NCI-H1930 (cell line): Measurements from ENCODE around the gene SGO2.
"Not testable (repeated sequence)": the region's sequence is repeated elsewhere in the genome, so short reads cannot be mapped to it uniquely, and the experiment has no call there.

Experiments used
- DNase-seq, 2 experiments: peaks; one replicate each; lab custom pipeline; 2025; lab: John Stamatoyannopoulos, UW

Gene SGO2

DNA sequence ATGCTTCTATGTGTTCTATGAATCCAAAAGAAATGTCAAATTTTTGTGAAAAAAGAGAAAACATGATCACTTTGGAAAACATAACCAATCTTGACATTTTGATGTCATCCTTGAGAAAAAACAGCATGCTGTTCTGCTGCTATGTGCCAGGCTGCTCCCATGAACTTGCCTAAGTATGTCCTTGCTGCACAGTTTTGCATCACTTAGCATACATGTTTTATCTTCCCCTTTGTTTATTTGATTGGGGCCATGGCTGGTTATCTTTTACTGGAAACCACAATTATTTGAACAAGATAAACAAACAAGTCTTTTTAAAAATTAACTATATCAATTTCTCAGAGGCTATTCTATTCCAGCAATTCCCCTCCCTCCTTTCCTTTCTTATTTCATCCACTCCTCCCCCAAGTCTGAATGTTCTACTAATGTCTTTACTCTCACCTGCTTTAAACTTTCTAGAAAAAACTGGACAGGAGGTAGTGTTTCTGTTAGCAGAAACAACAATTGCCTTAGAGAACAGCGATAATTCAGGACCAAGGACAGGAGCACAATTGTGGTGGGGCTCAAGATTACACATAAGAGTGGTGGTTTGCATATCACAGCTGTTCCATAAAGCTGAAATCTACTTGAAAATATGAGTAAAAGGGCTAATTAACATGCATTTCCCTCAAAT, 66.5 kb downstream of the SGO2 start:
- no peak for DNase-seq

DNA sequence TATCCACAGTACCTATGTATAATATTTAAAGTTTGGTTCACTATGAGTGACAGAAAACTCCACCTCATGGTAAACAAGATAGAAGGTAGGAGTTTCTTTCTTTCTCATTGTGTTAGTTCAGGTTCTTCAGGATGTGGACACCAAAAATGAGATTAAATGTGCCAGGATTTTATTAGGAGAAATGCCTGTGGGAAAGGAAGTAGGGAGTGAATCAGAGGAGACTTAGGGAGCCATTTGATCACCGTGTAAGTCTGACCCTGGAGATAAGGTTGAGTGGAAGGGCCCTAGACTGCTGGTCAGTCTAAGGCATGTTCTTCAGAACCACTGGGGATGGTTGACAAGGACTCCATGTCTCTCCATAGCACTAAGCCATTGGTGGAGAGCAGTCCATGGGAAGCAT, 67.9 kb downstream of the SGO2 start:
- DNase-seq, result no peak

DNA sequence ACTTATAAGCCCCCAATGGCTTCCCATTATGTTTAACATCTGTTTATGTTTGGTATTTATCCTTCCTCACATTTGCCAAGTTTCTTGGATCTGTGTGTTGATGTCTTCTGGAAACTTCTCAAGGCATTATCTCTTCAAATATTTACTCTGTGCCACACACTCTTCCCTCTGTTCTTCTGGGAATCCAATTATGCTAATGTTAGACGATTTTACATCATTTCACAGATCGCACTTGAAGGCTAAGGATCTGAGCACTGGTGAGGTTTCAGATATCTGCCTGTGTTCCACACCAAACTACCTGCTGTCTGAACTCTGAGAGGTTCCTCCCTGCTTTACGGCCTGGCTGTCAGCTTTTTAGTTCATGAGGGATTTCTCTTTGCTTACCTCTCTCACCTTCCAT, 69.9 kb downstream of the SGO2 start:
- DNase-seq, result no peak

DNA sequence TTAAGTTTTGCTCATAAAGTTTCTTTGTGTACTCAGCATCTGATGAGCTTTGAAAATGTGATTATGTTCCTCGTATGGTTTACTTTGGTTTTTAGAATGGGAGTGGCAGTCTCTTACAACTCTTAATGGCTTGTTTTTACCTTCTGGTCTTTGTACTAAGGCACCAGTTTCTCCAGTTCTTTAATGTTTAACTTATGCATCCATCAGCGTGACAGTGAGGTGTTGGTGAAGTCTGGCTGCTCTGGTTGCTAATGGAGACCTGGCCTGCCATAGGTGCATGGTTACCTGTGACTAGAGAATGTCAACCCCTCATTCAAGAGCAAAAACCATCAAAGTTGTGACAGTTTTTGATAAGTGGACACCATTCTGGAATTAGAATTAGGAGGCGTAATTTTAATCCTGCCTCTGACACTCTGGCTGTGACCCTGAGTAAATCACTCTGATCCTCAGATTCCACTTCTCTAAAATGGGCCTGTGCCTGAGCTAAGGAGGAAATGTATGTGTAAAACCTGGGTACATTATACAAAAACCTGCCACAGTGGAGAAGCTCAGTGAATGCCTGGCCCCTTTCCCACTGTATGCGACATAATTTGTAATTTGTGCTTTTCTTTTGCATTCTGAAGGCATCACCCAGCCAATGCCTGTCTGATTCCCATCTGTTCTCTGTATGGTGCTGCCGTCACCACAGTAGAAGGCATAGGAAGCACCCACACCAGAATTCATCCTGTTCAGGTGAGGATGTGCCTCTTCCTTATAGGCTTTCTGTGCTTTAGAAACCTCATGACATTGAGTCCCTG, 71.0 kb downstream of the SGO2 start:
- DNase-seq, result no peak

DNA sequence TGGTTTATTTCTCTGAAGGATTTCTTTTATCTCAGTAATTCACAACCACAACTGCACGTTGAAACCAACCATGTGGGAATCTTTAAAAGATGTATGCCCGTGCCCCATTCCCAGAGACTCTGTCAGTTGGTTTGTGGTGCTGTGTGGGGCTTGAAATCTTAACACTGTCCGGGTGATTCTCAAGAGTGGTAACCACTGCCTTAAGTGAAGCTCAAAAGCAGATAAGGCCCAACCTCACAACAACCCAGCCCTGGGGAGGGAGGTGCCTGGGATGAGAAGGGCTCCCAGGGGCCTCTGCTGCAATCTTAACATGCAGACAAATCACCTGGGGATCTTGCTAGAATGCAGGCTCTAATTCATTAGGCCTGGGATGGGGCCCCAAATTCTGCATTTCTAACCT, 73.2 kb downstream of the SGO2 start:
- DNase-seq, result no peak

DNA sequence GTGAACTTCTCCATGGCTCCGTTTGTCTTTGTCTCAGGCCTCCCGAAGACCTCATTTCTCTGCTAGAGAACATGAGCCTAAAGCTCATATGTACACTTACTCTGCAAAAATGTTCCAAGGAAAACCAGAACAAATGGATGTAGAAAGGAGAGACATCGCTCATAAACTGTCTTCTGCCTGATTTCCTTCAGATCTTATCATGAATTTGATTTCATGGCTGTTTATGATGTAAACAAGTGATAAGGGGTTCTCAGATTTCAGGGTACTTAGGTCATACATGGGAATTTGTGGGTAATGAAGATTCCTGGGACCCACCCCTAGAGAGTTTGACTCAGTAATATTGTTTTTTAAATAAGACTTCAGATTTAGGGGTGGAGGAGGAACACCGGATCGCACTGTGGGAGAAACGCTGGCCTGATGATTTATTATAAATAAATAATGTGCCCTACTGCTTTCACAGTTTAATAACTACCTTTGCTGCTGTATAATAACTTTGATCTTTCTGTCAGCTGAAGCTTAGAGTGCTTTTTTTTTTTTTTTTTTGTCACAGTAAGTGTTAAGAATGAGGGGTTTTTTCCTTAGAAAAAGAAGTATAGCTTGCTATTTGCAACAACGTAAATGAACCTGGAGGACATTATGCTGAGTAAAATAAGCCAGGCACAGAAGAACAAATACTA, 74.7 kb downstream of the SGO2 start:
- DNase-seq, result no peak

DNA sequence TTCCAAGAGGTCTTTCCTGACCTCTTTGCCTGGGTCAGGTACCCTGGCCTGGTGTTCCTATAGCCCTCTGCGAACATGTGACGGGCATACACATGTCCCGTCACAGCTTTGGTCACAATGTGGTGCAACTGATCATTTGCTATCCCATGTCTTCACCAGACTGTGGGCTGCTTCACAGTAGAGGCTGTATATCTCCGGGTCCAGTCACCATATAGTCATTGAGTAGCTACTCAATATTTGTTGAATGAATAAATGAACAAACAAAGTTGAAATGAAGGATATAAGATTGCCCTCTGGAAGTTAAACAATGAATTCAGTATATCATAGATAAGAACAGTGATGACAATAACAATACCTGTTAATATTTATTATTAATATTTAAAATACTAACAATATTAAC, 76.6 kb downstream of the SGO2 start:
- no peak for DNase-seq

DNA sequence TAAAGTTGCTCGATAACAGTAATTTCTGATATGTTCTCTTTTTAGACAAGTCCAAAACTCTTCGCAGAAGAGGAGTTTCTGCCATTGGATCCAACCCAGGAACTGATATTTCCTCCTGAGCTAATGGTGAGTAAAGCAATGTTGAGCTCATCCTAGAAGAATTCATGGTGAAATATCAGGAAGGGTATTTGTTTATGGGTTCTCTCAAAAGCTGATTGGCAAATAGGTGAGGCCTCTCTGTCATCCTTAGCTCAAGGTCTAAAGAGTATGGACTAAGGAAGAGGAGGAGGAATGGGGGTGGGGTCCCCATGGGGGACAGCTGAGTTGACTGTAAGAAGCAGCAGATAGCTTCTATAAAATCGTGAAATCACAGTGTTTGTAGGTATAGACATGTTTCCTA, 78.0 kb downstream of the SGO2 start:
- DNase-seq, result no peak

DNA sequence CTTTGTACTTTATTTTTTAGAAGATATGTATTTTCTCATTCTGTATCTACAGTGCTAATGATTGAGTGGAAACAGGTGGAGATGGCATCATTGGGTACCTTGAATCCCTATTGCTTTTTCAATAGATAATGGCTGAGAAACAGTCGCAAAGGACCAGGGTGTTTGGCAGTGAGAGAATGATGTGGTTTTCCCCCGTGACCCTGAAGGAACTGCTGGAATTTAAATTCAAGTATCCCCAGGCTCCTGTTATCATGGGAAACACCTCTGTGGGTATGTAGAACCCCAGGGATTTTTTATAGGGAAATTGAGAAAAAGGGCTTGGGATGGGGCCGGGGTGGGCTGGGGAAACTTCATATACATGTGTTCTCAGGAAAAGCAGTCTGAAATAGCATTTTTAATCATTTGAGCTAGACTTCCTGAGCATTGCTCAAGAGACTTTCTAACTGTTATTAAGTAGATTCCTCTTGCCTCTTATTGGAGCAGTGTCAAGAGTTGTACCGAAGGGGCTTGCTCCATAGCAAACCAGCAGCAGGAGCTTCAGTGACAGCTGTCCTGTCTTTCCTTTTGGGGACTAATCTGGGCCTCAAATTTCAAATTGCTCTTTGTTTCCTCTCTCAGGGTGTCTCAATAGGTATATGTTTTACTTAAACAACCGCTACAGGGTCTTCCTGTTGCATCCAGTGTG, 78.7 kb downstream of the SGO2 start:
- DNase-seq, result no peak

DNA sequence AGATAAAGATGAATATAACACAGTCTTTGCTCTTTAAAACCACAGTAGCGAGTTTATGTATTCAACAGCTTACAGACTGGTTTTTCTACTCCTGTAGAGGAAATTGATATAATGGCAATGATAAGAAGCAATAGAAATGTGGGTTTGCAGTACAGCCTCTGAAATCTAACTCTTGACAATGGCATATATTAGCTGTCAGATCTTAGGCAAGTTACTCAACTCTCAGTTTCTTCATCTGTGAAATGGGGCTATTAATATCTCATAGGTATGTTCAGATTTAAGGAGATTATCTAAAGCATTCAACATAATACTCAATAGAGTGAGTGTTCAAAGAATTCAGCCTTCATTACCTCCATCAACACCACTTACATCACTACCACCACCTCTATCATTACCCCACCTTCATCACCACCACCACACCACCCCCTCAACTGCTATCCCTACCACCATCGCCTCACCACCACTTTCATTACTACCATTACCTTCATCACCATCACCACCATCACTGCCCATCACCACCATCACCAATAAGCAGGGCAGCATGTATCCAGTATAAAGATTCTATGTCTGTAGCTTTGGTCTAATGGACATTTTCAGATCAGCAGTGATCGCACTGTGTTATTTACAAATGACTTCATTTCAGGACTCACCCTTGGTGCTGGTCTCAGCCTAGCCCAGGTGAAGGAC, 82.5 kb downstream of the SGO2 start:
- no peak for DNase-seq

DNA sequence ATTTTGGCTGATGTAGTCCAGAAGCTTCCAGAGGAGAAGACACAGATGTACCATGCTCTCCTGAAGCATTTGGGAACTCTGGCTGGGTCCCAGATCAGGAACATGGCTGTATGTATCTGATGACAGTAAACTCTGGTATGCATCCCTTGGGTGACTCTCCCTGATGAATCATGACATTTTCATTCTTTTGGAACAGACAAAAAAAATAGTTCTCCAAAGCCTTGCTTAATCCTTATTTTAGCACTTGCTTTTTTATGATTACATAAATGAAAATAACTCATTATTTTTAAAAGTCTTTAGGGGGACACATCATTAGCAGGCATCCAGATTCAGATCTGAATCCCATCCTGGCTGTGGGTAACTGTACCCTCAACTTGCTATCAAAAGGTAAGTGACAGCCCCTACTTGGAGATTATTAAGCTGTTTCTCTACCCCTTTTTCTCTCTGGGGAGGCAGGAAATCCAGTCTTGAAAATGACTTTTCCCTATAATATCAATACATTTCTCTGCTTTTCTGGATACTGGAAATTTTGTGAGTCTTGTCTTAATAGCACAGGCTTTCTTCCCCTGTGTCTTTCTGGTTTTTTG, 83.1 kb downstream of the SGO2 start:
- DNase-seq, result no peak

DNA sequence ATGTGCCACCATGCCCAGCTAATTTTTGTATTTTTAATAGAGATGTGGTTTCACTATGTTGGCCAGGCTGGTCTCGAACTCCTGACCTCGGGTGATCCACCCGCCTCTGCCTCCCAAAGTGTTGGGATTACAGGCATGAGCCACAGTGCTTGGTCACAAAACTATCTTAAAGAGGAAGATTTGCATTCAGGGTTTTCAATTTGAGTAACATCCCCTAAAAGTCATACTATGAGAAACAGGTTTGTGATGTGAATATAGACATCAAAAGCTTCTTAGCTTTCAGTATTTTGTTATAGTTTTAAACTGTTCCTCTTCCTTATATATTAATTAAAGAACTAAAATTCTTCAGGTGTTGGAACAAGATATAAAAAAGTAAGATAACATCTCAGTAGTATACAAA, 84.2 kb downstream of the SGO2 start:
- DNase-seq, result not testable (repeated sequence)

DNA sequence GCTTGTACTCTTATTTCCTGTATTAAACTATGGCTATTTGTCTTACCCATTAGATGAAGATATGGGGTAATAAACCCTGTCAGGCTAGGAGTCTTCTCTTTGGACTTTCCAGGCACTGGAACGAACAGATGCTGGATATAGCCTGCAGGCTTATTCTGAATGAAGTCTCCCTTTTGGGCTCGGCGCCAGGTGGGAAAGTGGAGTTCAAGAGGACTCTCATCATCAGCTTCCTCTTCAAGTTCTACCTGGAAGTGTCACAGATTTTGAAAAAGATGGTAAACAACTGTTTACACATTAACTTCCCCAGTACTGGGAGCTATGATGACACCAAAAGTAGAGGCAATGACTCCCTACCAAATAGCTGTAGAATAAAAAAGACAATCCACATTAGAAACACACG, 87.7 kb downstream of the SGO2 start:
- DNase-seq, result no peak

DNA sequence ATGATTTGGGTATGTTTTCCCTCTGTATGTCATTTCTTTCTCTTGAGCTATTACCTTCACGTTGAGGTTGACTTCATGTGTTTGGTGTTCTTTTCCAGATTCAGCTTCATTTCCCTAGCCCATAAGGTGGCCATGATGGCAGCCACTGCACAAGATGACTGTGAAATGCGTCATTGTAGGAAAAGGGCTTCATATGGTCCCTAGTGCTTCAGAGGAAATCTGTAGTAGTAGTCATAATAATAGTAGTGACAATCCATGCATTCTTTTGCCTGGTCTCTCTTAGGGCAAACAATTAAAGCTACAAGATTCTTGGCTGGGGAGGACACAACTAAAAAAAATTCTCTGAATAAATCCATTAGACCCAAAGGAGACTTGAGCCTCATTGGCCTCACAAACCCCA, 88.2 kb downstream of the SGO2 start:
- no peak for DNase-seq

DNA sequence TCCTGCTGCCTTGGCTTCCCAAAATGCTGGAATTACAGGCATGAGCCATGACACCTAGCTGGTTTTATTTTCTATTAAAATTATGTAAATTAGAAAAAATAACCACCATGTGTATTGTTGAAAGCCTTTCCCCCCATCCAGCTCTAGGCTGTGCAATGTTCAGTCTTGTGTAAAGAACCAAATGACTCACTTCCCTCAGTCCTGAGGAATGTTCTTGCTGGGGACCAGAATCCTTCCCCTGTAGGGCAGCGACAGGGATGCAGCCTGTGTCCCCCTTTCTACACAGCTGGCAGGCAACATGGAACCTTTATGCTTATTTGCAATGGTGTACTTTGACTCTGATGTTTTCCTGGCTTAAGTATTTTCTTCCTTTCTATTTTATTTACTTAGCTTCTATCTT, 89.2 kb downstream of the SGO2 start:
- DNase-seq, result no peak

DNA sequence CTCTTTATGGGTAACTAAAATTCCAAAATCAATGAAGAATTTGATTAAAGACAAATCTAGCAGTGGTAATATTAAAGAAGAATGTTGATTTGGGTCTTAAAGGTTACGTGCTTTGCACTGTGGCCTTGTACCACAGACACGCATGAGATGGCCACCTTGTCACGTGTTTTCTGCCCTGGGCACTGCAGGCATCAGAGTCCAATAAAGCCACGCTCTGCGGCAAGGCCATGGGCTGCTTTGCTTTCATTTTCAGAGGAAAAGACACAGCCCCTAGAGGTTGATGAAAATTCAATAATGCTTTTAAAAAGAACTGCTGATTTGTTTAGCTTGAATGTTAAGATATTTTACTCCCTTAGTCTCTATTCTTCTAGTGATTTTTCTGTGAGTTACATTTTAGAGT, 90.2 kb downstream of the SGO2 start:
- DNase-seq, result no peak

DNA sequence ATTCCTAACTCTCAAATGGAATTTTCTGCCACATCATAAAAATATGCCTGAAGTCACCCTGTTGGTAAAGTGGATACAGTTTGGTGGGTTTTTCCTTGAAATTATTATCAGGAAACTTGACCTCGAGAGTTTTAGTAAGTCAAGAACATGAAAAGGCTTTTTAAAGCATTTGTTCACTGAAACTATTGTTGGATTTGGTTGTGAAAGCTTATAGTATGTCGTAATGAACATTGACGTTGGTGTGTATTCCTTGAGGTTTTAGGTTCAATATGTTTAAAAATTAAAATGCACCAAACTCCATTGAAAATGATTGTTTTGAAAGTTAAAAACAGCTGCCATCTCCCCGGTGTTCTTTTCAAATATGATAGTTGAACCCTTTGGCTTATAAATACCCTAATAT, 90.6 kb downstream of the SGO2 start:
- no peak for DNase-seq

DNA sequence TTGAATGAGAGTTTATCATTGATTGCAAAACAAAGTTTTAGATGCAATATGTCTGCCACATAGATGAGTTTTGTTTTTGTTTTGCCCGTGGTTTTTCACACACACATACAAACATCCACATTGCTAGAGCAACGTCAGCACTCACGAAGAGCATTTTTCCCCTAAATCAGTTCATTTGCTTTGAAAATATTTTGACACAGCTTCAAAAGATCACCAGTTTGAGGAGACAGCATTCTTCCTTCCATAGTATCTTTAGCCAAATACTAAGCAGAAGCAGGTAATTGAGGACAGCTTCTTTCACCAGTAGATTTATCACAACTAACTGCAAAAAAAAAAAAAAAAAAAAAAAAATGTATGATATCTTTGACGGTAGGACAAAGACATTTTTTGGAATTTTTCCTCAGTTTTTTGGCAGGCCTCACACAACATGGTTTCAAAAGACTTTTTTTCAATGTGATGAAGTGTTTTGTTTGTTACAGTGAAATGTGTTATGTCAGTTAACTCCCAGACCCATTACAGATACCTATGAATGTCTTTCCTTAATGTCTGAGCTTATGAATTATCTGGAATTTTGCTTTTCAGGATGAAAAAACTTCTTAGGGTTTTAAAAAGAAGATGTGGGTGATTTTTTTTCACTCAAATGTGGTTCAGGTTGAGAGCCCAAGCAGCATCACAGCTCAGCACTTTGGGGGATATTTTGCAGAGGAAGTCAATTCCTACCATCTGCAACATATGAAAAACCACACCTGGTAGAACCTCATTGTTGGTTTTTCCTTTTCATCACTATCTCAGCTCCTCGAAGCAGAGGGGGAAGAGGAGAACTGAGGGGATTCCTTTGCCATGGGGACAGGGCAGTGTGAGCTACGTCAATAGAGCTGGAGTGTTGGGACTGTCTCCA, 91.4 kb downstream of the SGO2 start:
- DNase-seq, result no peak

DNA sequence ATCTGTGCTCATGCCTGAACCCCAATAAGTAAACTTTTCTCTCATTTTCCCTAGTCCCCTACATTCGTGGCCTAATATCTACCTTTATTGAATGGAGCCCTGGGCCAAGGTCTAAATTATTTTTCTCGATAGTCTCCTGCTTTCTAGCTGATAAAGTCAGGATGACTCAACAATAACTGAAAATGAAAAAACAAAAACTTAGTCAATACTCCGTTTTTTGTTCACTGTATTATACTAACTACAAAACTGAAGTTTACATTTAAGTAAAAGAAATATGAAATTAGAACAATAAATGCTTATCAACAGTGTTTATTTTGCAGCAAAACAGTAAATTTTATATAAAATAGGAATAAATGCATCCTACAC, 92.0 kb downstream of the SGO2 start:
- DNase-seq, result no peak

DNA sequence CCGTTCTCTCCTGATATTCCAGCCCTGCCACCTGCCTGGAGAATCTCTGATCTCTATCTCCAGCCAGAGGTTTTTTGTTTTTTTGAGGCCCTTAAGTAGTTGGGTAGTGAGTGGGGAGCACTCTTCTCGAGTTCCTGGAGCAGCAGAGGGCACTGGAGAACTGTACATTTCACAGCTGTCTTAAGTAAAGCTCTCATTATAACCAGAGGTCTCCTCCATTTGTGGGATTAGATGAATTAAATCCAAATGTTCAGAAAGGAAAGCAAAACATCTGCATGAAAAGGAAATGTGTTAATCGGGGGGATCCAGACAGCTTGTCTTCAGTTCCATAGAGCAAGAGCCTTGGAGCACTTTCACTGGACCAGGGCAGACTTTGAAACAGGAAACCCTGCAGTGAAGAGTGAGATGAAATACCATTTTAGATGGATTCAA, 92.6 kb downstream of the SGO2 start:
- DNase-seq, result no peak

DNA sequence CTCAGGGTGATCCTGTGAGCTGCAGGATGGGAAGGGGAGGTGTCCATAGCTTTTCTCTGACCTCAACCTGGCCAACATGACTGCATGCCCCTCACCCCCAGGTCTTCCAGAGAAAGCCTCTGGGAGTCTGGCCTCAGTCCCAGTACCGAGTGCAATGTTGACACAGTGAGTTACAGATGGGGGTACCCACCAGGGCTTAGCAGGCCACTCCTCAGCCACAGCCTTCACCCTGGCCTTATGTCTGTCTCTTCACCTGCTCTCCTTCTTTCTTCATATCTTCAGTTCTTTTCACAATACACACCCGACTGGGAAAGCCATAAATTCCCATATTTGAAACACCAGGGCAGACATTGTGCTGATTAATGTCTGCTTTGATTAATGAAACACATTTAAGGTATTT, 93.3 kb downstream of the SGO2 start:
- no peak for DNase-seq
